Posterior vena cava (tissue), 2 donors: Measurements from ENCODE around the gene EXOC4. TPM values are rescaled to one million over a fixed set of nuclear protein-coding genes. Genes with fewer than 3 reads are reported as not detected.

Experiments
- DNase-seq: peaks from one replicate; pipeline ENCODE4 v3.0.0-alpha.2; 2020; ENCODE audit warnings: low spot score
- intact Hi-C, 2 donors: fragments of 100-400 bp; cut with DNase I; formaldehyde crosslinking; loops; one replicate each; pipeline versions ENCODE4 v1.14.1 to v1.14.2; 2022 to 2023
- total RNA-seq, 2 donors: library from RNA; stranded (reverse); fragmentation: NEBNext Ultra II Directional; extraction: Animal tissue kit (Norgen Biotek cat#: 25700); gene quantifications; one replicate each; pipeline ENCODE4 v1.2.1, GENCODE V29; 2021
- donor health status: DM: yes; HTN: yes; CAD: no.
- donor health status: DM: yes; HTN: yes; CAD: no.

Gene EXOC4
- total RNA-seq, 2 donors from 2014 or later, result 66.0 to 70.6 TPM

GRCh38 chr7:133808493-133808866, 555.6 kb downstream of the EXOC4 start:
- DNase-seq, result no peak
- intact Hi-C loops, result no loop called here

GRCh38 chr7:133812877-133813276, 560.0 kb downstream of the EXOC4 start:
- intact Hi-C loops, result no loop called here
- DNase-seq, result no peak

- DNase-seq, result no peak
- intact Hi-C loops, result no loop called here
These were observed 562.8 kb downstream of the EXOC4 start for GRCh38 chr7:133815611-133816210.

- intact Hi-C loops, result no loop called here
- no peak for DNase-seq
These were observed 566.8 kb downstream of the EXOC4 start for GRCh38 chr7:133819695-133820094.

GRCh38 chr7:133820584-133820983, 567.7 kb downstream of the EXOC4 start:
- intact Hi-C loops, result no loop called here

GRCh38 chr7:133821171-133821570, 568.3 kb downstream of the EXOC4 start:
- intact Hi-C loops, result no loop called here
- DNase-seq, result no peak

More at GRCh38 chr7:133820584-133820983, 567.7 kb downstream of the EXOC4 start:
- DNase-seq, result no peak

- intact Hi-C loops, result no loop called here
- no peak for DNase-seq
These were observed 569.2 kb downstream of the EXOC4 start for GRCh38 chr7:133822001-133822641.

- intact Hi-C loops, result no loop called here
- DNase-seq, result no peak
These were observed 570.1 kb downstream of the EXOC4 start for GRCh38 chr7:133822868-133823552.

- no peak for DNase-seq
- intact Hi-C loops, result no loop called here
These were observed 571.3 kb downstream of the EXOC4 start for GRCh38 chr7:133824132-133824531.

GRCh38 chr7:133827707-133828623, 575.1 kb downstream of the EXOC4 start:
- intact Hi-C loops, result no loop called here
- no peak for DNase-seq

GRCh38 chr7:133828906-133829305, 576.0 kb downstream of the EXOC4 start:
- intact Hi-C loops, result no loop called here
- no peak for DNase-seq

GRCh38 chr7:133829336-133829897, 576.5 kb downstream of the EXOC4 start:
- intact Hi-C loops, result no loop called here

GRCh38 chr7:133830081-133830480, 577.2 kb downstream of the EXOC4 start:
- no peak for DNase-seq
- intact Hi-C loops, result no loop called here

More at GRCh38 chr7:133829336-133829897, 576.5 kb downstream of the EXOC4 start:
- DNase-seq, result no peak

GRCh38 chr7:133836666-133837065, 583.8 kb downstream of the EXOC4 start:
- intact Hi-C loops, result no loop called here
- DNase-seq, result no peak

GRCh38 chr7:133837224-133837623, 584.3 kb downstream of the EXOC4 start:
- no peak for DNase-seq
- intact Hi-C loops, result no loop called here

GRCh38 chr7:133839121-133839520, 586.2 kb downstream of the EXOC4 start:
- intact Hi-C loops, result no loop called here
- no peak for DNase-seq

- intact Hi-C loops, result no loop called here
- no peak for DNase-seq
These were observed 590.5 kb downstream of the EXOC4 start for GRCh38 chr7:133843341-133843740.

GRCh38 chr7:133845005-133845404, 592.1 kb downstream of the EXOC4 start:
- no peak for DNase-seq
- intact Hi-C loops, result no loop called here

- intact Hi-C loops, result no loop called here
- DNase-seq, result no peak
These were observed 593.5 kb downstream of the EXOC4 start for GRCh38 chr7:133846203-133846945.
